HG03565 (cell line): ENCODE measurements around the gene C2orf68.
"Not testable (repeated sequence)": the region's sequence is repeated elsewhere in the genome, so short reads cannot be mapped to it uniquely, and the experiment has no call there.

ENCODE experiments used
- ATAC-seq: cut with Tn5 transposase; IDR thresholded peaks from one replicate; pipeline ENCODE4 v1.9.1; 2021; ENCODE audit warnings: mild to moderate bottlenecking, moderate library complexity; ENCODE audit not compliant: unreplicated experiment

Gene C2orf68

GRCh38 chr2:85631316-85631715, 19.4 kb upstream of the C2orf68 start:
- no peak for ATAC-seq

GRCh38 chr2:85628658-85629057, 16.8 kb upstream of the C2orf68 start:
- ATAC-seq = no peak

- ATAC-seq = no peak
These were observed 12.1 kb upstream of the C2orf68 start for GRCh38 chr2:85623991-85624390.

GRCh38 chr2:85621338-85621737, 9.5 kb upstream of the C2orf68 start:
- no peak for ATAC-seq

GRCh38 chr2:85619617-85620016, 7.8 kb upstream of the C2orf68 start:
- ATAC-seq = no peak

GRCh38 chr2:85617723-85618122, 5.9 kb upstream of the C2orf68 start:
- not testable (repeated sequence) for ATAC-seq

- ATAC-seq = no peak
These were observed 3.5 kb upstream of the C2orf68 start for GRCh38 chr2:85615413-85615728.

GRCh38 chr2:85614757-85615156, 2.9 kb upstream of the C2orf68 start:
- ATAC-seq = not testable (repeated sequence)

- no peak for ATAC-seq
These were observed 2.0 kb upstream of the C2orf68 start for GRCh38 chr2:85613717-85614515.

GRCh38 chr2:85611217-85611704, 605 bp downstream of the C2orf68 start:
- no peak for ATAC-seq

- no peak for ATAC-seq
These were observed 4.3 kb downstream of the C2orf68 start for GRCh38 chr2:85607268-85608215.

- no peak for ATAC-seq
These were observed 5.8 kb downstream of the C2orf68 start for GRCh38 chr2:85606116-85606455.

GRCh38 chr2:85605406-85606115, 6.3 kb downstream of the C2orf68 start:
- ATAC-seq = no peak

GRCh38 chr2:85604568-85605339, 7.1 kb downstream of the C2orf68 start:
- ATAC-seq = no peak

- not testable (repeated sequence) for ATAC-seq
These were observed 7.8 kb downstream of the C2orf68 start for GRCh38 chr2:85604133-85604444.

GRCh38 chr2:85602476-85603234, 9.2 kb downstream of the C2orf68 start, which contains the start of gene TMEM150A:
TSS of gene TMEM150A (minus strand) at chr2:85602698. CDS start at chr2:85601948, 750 bp downstream.
- ATAC-seq = peak; percentile 89

- peak; percentile 22 for ATAC-seq
These were observed 9.9 kb downstream of the C2orf68 start for GRCh38 chr2:85601771-85602475.

- no peak for ATAC-seq
These were observed 10.7 kb downstream of the C2orf68 start for GRCh38 chr2:85600951-85601770.
